ENCODE measurements around the gene NLRC4. TPM values are rescaled to one million over a fixed set of nuclear protein-coding genes. Genes with fewer than 3 reads are reported as not detected.
"Not testable (repeated sequence)": the region's sequence is repeated elsewhere in the genome, so short reads cannot be mapped to it uniquely, and the experiment has no call there.

NLRC4 gene
- total RNA-seq, 2 donors from 2014 or later: 0.13 TPM

DNA sequence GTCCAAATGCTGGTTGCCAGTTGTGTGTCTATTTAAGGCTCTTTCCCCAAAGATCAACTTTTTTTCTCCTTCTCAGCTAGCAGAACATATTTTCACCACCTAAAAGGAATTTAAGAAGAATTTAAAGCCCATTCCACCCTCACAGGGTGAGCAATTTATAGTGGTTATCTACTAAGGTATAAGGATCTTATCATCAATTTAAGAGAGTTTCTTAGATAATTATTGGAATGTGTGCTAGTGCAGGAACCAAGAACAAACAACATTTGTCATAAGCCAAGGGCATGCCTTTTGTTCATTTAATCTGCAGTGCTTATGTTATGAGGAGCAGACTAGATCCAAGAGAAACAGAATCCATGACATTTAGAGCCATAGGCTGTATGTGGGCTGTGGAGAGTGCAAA is 37.2 kb downstream of the NLRC4 start:
- Mint-ChIP-seq H3K36me3 (ENCODE audit: low read depth) (peaks cover 27% of the 10 kb centered on the region), H3K4me1 (no peaks in the 10 kb centered on the region), H3K27ac (no peak overlapping the region), H3K9me3 (no peaks in the 10 kb centered on the region), H3K4me3 (no peak overlapping the region), H3K27me3 (no peaks in the 10 kb centered on the region)
- ATAC-seq (replicated peaks): no peak

DNA sequence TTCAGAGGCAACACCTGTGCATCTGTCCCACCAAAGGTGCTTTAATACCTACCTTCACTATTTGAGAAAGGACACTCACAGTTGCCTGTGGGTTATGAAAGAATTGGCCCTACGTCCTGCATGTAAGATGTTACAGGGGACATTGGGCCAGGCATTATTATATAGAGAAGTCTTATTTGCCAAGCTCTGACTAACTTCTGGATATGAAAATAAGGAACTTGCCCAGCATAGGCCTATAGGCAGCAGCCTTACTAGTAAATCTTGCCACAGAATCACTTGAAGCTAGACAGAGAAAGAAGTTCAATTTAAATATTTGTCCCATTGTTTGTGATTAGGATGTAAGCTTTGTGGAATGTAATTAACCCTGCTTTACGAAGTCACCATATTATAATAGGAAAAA is 41.7 kb downstream of the NLRC4 start:
- ATAC-seq (replicated peaks): no peak
- no peak overlapping the region for H3K4me3 Mint-ChIP-seq
- H3K9me3 Mint-ChIP-seq: no peaks in the 10 kb centered on the region
- no peak overlapping the region for H3K27ac Mint-ChIP-seq
- H3K27me3 Mint-ChIP-seq: no peaks in the 10 kb centered on the region
- no peaks in the 10 kb centered on the region for H3K4me1 Mint-ChIP-seq
- H3K36me3 Mint-ChIP-seq (ENCODE audit: low read depth): peaks cover 71% of the 10 kb centered on the region

DNA sequence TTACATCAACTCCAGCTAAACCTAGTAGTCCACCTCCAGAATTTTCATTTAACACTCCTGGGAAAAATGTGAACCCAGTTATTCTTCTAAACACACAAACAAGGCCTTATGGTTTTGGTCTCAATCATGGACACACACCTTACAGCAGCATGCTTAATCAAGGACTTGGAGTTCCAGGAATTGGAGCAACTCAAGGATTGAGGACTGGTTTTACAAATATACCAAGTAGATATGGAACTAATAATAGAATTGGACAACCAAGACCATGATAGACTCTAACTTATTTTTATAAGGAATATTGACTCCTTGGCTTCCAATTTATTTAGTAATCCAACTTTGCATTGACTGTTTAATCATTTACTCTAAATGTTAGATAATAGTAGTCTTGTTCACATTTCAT is 44.2 kb downstream of the NLRC4 start:
- no peak for ATAC-seq (replicated peaks)
- no peaks in the 10 kb centered on the region for H3K27me3 Mint-ChIP-seq
- H3K4me3 Mint-ChIP-seq: no peak overlapping the region

DNA sequence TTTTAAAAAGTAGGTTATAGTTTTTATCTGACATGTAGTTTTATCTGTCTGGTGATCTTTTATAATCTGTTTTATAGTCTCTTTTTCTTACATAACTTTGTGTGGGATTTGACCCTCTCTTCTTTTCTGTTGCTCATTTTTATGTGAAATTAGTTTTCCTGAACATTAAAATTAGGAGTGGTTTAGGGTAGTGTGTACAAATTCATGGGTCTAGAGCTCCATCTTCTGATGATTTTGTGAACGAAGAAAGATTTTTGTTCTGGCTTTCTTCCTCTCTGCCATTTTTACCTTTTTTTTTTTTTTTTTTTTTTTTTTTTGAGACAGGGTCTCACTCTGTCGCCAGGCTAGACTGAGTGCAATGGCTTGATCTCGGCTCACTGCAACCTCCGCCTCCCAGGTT is 52.4 kb downstream of the NLRC4 start:
- H3K4me1 Mint-ChIP-seq: no peaks in the 10 kb centered on the region
- no peak for ATAC-seq (replicated peaks)
- H3K27ac Mint-ChIP-seq: no peak overlapping the region
- peaks cover 85% of the 10 kb centered on the region for H3K36me3 Mint-ChIP-seq (ENCODE audit: low read depth)
- H3K9me3 Mint-ChIP-seq: no peaks in the 10 kb centered on the region
- H3K27me3 Mint-ChIP-seq: no peaks in the 10 kb centered on the region
- no peak overlapping the region for H3K4me3 Mint-ChIP-seq

More for the DNA sequence above, 44.2 kb downstream of the NLRC4 start:
- no peak overlapping the region for H3K27ac Mint-ChIP-seq
- H3K9me3 Mint-ChIP-seq: no peaks in the 10 kb centered on the region
- peaks cover 89% of the 10 kb centered on the region for H3K36me3 Mint-ChIP-seq (ENCODE audit: low read depth)
- H3K4me1 Mint-ChIP-seq: no peaks in the 10 kb centered on the region

DNA sequence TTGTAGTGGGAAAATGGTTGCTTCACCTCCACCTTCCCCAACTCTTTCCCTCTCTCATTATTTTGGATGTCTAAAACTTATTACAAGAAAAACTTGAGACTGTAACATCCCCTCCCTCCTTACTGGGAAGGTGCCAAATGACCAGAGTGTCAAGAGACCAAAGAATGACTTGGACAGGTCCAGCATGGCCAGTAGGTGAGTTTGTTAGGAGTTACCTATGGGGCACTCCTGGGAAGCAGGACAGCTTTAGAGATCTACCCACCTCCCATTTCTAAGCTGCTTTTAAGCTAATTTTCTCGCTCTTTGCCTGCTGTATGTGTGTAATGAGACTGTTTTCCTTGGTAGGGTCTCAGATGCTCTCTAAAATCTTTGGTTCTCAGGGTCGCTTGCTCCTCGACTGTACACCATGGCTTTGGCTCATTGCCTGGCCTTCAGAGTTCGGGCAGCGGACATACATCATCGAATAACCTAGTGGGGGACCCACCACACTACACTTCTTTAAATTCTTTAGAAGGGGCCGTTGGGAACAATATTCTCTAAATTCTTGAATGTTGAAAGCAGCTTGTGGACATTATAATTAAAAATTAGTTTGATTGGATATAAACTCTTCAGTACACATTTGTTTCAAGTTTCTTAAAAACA is 53.8 kb downstream of the NLRC4 start:
- Mint-ChIP-seq H3K9me3 (no peaks in the 10 kb centered on the region), H3K27ac (no peak overlapping the region), H3K4me1 (no peaks in the 10 kb centered on the region), H3K27me3 (no peaks in the 10 kb centered on the region), H3K36me3 (ENCODE audit: low read depth) (peaks cover 77% of the 10 kb centered on the region), H3K4me3 (no peak overlapping the region)
- no peak for ATAC-seq (replicated peaks)

DNA sequence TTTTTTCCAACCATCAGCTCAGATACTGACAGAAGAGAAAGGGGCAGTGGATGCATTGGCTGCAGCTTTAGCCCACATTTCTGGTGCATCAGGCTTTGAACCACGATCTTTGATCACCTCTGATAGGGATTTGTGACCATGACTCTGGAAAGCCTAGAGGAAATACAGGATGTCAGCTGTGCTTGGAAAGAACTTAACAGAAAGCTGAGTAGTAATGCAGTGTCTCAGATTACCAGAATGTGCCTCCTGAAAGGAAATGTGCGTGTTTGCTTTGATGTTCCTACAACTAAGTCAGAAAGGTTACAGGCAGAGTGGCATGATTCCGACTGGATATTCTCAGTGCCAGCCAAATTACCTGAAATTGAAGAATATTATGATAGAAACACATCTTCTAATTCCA is 61.3 kb downstream of the NLRC4 start:
- not testable (repeated sequence) for H3K27me3 Mint-ChIP-seq; H3K4me1 Mint-ChIP-seq; H3K4me3 Mint-ChIP-seq; H3K27ac Mint-ChIP-seq; H3K9me3 Mint-ChIP-seq; ATAC-seq (replicated peaks)
- H3K36me3 Mint-ChIP-seq (ENCODE audit: low read depth): peaks cover 75% of the 10 kb centered on the region

DNA sequence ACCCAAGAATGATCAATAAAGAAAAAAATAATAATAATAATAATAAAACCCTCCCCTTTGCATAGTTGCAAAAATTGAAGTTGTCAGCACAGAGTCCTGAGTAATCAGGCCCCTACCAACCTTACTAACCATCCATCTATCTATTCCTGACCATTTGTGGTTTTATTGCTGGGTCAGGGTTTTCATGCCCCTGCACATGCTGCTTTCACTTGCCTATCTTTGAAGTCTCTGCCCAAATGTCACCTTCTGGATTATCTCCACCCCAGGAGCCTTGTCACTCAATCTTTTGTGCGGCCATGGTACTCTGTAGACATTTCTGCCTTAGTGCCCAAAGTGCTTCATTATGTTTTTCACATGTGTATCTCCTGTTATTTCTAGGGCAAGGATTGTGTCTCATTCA is 63.9 kb downstream of the NLRC4 start:
- peaks cover 87% of the 10 kb centered on the region for H3K36me3 Mint-ChIP-seq (ENCODE audit: low read depth)
- peaks cover 5% of the 10 kb centered on the region for H3K4me1 Mint-ChIP-seq
- no peak overlapping the region for H3K4me3 Mint-ChIP-seq
- no peaks in the 10 kb centered on the region for H3K9me3 Mint-ChIP-seq
- peak overlapping the region; percentile 5 for H3K27ac Mint-ChIP-seq
- no peak for ATAC-seq (replicated peaks)
- H3K27me3 Mint-ChIP-seq: no peaks in the 10 kb centered on the region

DNA sequence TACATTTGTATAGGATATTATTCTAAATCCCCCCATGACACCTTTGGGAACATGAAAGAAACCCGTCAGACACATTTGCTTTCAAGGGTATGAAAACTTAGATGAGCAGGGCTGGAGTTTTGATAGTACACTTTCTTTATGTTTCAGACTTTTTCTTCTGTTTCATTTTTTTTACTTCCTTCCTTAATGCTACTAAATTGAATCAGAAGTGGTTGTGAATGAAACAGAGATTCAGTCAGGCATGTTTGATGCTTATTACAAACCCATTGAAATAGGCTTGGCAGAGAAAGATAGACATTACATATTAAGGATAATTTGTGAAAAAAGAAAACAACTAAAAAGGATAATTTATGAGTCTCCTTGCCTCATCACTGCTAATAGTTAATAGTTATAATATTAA is 72.3 kb downstream of the NLRC4 start:
- no peak for ATAC-seq (replicated peaks)
- H3K4me1 Mint-ChIP-seq: peaks cover 5% of the 10 kb centered on the region
- no peak overlapping the region for H3K4me3 Mint-ChIP-seq

DNA sequence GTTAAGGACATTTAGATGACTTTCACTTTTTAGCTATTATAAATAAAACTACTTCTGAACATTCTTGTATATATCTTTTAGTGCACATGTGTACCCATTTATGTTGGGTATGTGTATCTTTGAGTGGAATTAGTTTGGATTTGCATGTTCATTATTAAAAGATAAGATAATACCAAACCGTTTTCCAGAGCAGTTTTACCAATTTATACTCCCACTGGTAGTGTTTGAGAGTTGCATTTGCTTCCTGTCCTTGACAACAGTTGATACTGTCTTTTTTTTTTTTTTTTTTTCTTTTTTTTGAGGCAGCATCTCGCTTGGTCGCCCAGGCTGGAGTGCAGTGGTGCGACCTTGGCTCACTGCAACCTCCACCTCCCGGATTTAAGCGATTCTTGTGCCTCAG is 75.7 kb downstream of the NLRC4 start:
- peaks cover 5% of the 10 kb centered on the region for H3K4me1 Mint-ChIP-seq
- ATAC-seq (replicated peaks): no peak
- H3K9me3 Mint-ChIP-seq: no peaks in the 10 kb centered on the region
- no peaks in the 10 kb centered on the region for H3K27me3 Mint-ChIP-seq
- no peak overlapping the region for H3K4me3 Mint-ChIP-seq
- H3K36me3 Mint-ChIP-seq (ENCODE audit: low read depth): peaks cover 70% of the 10 kb centered on the region
- no peak overlapping the region for H3K27ac Mint-ChIP-seq

More for the DNA sequence above, 72.3 kb downstream of the NLRC4 start:
- Mint-ChIP-seq H3K27me3 (no peaks in the 10 kb centered on the region), H3K27ac (peak overlapping the region; percentile 42), H3K36me3 (ENCODE audit: low read depth) (peaks cover 60% of the 10 kb centered on the region), H3K9me3 (no peaks in the 10 kb centered on the region)

DNA sequence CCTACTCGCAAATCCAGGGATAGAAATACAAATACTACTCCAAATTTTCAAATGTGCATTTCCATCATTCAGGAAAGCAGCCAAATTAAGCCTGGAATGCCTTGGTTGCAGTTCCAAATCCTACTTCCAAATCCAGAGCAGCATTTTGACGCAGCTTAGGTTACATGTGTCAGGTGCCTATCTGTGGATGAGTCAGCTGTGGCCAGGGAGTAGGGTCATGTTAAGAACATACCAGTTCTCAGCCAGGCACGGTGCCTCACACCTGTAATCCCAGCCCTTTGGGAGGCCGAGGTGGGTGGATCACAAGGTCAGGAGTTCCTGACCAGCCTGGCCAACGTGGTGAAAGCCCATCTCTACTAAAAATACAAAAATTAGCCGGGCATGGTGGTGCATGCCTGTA is 82.0 kb downstream of the NLRC4 start:
- no peaks in the 10 kb centered on the region for H3K4me1 Mint-ChIP-seq
- H3K36me3 Mint-ChIP-seq (ENCODE audit: low read depth): peaks cover 72% of the 10 kb centered on the region
- no peaks in the 10 kb centered on the region for H3K27me3 Mint-ChIP-seq
- H3K27ac Mint-ChIP-seq: no peak overlapping the region
- no peaks in the 10 kb centered on the region for H3K9me3 Mint-ChIP-seq
- ATAC-seq (replicated peaks): no peak
- H3K4me3 Mint-ChIP-seq: no peak overlapping the region

Other genes with a start within 250 kb of the NLRC4 start
- 10 to 100 TPM; 50.1 to 66.2 TPM for gene DPY30, start 225.1 kb downstream of the NLRC4 start, total RNA-seq
- 10 to 100 TPM; 12.5 to 19.6 TPM for gene SPAST, start 201.3 kb downstream of the NLRC4 start, total RNA-seq
- 10 to 100 TPM; 22.2 to 22.3 TPM for gene SLC30A6, start 99.0 kb downstream of the NLRC4 start, total RNA-seq
- 10 to 100 TPM; 36.9 to 38.8 TPM for gene YIPF4, start 13.0 kb upstream of the NLRC4 start, total RNA-seq
- gene BIRC6, start 92.1 kb upstream of the NLRC4 start, total RNA-seq: 100 to 1,000 TPM; 114 to 117 TPM

Measured in activated T-helper 17 cell treated with anti-CD3 and anti-CD28 coated beads, Interleukin-2, amount 50 U/mL, for 72 hours (primary cell).